GM18907 (cell line): ENCODE data around the gene NAT10.

ENCODE experiments used
- ATAC-seq: cut with Tn5 transposase; IDR thresholded peaks from one replicate; pipeline ENCODE4 v1.9.1; 2021; ENCODE audit warnings: mild to moderate bottlenecking, moderate library complexity; ENCODE audit not compliant: unreplicated experiment

Gene NAT10

DNA sequence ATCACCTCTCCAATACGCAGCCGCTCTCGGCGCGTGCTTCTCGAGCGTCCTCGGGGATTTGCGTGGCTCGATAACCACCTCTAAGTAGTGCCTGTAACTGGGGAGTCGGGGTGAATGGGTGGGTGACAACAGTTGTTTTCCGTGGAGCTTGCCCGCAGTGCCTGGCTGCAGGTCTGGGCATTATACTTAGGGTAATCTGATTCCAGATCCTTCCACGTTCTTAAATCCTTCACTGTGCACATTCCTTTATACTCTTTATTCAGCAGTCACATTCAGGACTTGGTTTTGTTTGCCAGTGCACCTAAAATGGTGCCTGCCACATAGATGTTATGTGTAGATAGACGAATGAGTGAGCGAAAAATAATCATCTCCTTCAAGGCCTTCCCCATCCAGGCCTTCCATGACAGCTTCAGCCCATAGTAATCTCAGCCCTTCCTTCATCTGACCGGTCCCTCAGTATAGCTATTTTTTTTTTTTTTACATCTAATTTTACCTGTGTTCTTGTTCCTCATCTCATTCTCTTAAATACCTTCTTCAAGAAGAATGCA, 602 bp downstream of the NAT10 start:
- ATAC-seq = no peak

DNA sequence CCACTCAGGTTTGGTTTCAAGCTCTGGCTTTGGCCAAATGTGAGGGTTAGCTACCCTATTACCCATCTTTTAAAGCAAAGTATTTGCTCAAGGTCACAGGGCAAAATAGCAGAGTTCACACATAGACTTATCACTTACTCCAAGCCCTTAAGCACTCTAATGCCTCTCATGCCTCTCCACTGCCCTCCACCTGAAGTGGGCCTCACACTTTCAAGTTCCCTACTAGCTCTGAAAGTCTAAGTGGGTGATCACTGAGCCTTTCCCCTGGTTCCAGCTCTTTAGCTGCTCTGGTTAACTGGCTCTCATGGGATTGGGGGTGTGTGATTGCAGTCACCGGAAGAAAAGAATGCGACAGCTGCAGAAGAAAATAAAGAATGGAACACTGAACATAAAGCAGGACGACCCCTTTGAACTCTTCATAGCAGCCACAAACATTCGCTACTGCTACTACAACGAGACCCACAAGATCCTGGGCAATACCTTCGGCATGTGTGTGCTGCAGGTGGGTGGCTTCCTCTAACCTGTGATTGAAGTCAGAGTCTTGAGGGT, 6.4 kb downstream of the NAT10 start:
- no peak for ATAC-seq

DNA sequence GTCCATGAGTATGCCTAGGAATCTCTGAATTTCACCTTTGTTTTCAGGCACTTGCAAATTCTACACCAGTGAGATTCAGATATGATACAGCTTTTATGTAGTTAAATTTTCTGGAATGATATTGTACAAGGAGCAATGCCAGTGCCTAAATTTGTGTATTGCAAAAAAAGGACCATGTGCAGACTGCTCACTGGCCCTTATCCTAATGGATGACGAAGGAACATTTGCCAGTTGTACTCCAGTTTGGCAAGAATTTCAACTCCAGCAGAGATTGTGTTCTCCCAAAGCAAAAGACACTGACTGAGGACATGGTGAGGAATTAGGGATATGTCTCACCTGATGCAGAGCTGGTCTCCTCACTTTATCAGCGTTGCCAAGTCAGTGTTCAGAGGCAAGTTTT, 8.6 kb downstream of the NAT10 start:
- no peak for ATAC-seq

DNA sequence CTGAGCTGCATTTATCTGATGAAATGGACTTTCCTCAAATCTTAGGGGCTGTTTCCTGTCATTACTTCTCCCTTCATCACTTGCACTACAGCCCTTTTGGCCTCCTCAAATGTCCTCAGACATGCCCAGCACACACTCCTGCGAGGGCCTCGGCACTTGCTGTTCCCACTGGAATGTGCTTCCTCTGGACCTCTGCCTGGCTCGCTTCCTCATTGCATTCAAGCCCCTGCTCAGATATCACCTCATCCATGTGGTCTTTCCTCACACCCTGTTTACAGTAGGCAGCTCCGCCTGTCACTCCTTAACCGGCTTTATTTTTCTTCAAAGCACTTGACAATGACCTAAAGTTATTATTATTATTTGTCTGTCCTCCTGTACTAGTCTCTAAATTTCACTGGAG, 9.0 kb downstream of the NAT10 start:
- ATAC-seq = no peak

- ATAC-seq = no peak
These were observed 15.2 kb downstream of the NAT10 start for GRCh38 chr11:34120651-34121050.

GRCh38 chr11:34124885-34125668, 19.6 kb downstream of the NAT10 start:
- no peak for ATAC-seq

DNA sequence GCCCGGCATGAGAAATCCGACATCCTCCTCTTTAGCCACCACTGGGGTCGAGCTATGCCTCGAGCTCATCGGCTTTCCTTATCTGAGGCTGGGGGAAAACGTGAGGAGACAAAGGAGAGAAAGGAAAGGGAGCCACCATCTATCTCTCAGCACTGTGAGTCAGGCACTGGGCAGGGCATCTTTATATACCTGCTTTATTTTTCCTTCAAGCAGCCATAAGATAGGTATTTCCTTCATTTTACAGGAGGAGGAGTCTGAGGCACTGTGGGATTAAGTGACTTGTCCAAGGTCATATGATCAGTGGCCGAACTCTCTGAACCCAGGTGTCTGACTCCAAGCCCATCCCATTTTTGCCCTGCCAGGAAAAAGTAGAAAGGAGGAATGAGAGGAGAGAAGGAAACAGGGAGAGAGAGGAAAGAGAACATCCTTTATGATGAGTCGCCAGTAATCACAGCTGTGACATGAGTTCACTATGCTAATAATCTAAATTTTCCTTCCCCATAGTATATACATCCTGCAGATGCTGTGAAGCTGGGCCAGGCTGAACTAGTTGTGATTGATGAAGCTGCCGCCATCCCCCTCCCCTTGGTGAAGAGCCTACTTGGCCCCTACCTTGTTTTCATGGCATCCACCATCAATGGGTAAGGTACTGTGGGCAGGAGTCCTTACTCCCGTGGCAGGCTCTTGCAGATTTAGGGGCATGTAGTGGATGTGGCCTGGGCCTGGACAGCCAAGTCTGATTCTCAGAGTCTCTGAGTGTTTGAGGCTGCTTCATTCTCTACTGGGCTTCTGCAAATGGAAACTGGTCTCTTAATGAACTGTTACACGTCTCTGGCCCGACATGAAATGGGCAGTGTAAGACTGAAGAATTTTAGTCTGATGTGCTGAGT, 21.8 kb downstream of the NAT10 start:
- ATAC-seq = no peak

GRCh38 chr11:34128824-34129223, 23.4 kb downstream of the NAT10 start:
- no peak for ATAC-seq

- ATAC-seq = no peak
These were observed 27.0 kb downstream of the NAT10 start for GRCh38 chr11:34132261-34132965.

DNA sequence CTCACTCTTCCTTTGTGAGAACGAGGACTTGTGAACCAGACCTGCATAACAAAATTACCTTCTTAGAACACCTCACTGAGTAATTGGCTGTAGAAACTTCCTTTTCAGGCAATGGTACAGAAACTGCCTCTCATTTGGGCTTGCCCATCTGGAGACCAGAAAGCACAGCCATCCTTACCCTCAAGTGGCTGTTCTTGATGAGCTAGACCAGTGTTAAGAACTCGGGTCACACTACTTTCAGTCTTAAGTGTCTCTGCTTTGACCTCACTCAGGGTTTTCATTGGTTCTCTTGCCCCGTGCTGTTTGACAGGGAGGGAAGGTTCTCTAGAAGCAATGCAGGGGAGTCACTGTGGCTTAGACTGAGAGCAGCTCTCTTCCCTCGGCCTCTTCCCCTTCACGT, 29.3 kb downstream of the NAT10 start:
- ATAC-seq = peak; percentile 76

DNA sequence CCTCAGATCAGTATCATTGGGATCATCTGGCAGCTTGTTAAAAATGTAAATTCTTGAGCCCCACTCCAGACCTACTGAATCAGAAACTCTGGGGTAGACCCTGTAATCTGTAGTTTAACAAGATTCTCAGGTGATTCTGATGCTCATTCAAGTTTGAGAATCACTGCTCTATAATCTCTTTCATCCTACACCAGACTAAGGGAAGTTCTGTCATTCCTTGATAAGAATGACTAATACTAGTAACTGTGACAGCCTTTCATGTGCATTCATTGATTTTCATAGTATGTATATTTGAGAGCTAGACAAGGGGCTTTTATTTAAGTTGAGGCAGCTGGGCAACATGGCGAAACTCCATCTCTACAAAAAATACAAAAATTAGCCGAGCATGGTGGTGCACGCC, 30.0 kb downstream of the NAT10 start:
- ATAC-seq = no peak

- no peak for ATAC-seq
These were observed 31.0 kb downstream of the NAT10 start for GRCh38 chr11:34136420-34136819.

DNA sequence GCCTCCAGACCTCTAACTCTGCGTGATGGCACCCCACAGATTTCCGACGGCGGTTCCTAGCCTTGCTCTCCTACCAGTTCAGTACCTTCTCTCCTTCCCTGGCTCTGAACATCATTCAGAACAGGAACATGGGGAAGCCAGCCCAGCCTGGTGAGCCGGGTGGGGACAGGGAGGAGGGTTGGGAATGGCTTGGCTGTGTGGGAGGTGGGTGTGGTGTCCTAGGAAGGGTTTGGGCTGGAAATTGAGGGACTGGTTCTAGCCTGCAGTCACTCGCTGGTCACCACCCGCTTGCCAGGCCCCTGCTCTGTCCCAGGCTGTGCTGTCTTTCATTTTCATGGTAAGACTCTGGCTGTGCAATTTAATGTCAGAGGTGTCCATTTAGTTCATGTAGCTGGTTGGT, 33.9 kb downstream of the NAT10 start:
- ATAC-seq = no peak

- ATAC-seq = no peak
These were observed 34.7 kb downstream of the NAT10 start for GRCh38 chr11:34140149-34140548.

GRCh38 chr11:34143048-34143447, 37.6 kb downstream of the NAT10 start:
- ATAC-seq = no peak

DNA sequence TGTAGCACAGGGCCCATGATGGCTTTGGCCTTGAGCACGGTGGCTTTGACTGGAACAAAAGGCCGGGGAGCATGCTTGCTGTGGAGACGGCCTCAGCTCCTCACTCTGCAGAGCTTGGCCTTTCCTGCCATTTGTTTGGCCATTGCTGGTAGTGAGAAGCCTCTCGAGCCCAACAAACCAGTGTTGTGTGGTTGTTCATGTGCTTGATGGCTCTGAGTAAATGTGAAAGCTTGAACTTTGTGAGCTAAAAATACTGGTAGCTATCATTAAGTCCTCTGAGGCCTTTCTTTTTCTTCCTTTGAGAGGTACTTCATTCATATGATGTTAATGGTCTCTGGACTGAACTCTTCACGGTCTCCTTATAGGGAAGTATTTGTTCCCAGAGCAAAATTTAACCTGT, 39.6 kb downstream of the NAT10 start:
- ATAC-seq = peak; percentile 48

- no peak for ATAC-seq
These were observed 40.5 kb downstream of the NAT10 start for GRCh38 chr11:34145847-34146381.

GRCh38 chr11:34146411-34146810, 41.0 kb downstream of the NAT10 start:
- no peak for ATAC-seq

DNA sequence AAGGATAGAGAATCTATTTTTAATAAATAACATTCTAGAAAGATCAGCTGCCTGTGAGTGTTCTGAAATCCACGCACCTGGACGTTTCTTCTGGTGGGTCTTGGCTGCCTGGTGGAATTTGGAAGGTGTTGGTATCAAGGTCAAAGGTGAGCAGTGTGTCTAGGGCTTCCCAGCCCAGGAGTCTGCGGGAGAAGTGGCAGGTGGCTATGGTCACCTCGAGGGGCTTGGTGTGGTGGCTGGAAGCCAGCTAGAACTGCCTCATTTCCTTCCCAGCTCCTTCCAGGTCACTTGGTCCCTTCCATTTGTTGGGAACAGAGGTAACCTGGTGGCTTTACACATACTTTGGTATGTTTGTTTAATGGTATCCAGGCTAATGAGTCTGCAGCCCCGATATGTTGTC, 41.4 kb downstream of the NAT10 start:
- ATAC-seq = no peak

DNA sequence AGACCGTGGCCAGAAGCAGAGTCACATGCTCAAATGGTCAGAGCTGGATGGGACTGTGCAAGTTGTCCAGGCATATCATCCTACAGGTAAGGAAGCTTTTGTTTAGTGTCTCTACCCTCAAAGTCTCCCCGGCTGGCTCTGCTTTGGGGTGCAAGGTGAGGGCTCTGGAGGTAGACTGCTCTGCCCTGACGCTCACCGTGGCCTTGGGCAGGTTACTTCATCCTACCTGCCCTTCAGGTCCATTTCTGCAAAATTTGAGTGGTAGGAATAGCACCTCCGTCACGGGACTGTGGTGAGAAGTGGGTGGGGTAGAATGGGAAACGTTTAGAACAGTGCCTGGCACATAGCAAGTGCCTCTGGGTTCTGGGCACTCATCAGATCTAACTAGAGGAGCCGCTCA, 42.2 kb downstream of the NAT10 start:
- ATAC-seq = no peak
